Esophagus squamous epithelium (tissue), 4 donors: ENCODE data around the gene FOXP1.

Experiments
- POLR2A ChIP-seq, 4 donors: fragments of 450-650 bp; IDR thresholded peaks; one replicate each; pipeline ENCODE4 v1.6.1; 2017; ENCODE audit warnings: antibody characterized with exemption in 4 of 4, mild to moderate bottlenecking in 4 of 4, moderate library complexity in 3 of 4
- TF ChIP-seq, protein P1 (sequence below), 6 experiments: fragments of 450-650 bp in 4 of 6; fragments of 200-600 bp in 2 of 6; sonication (generic) in 2 of 6; IDR thresholded peaks; one replicate each; pipeline ENCODE4 v1.5.1; 2016 to 2019; ENCODE audit warnings: antibody characterized with exemption in 6 of 6, mild to moderate bottlenecking in 4 of 6, moderate library complexity in 4 of 6

DNA sequence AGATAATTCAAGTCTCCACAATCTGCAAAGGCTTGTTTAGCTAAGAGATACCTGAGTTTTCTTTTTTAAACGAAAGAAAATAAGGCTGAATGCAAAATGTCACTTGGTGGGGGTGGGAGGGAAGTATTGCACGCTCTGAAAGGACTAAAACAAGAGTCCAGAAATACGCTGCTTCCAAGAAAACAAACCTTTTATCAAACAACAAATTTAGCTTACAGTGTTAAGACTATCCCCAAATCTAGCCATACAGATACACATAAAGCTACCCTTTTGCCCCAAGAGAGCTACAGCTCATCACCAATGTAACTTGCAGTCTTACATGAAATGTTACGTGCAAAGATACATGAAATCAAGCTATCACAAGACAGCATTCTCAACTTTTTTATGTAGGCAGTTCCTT is 522.5 kb downstream of the FOXP1 start:
- TF ChIP-seq, protein P1, sequence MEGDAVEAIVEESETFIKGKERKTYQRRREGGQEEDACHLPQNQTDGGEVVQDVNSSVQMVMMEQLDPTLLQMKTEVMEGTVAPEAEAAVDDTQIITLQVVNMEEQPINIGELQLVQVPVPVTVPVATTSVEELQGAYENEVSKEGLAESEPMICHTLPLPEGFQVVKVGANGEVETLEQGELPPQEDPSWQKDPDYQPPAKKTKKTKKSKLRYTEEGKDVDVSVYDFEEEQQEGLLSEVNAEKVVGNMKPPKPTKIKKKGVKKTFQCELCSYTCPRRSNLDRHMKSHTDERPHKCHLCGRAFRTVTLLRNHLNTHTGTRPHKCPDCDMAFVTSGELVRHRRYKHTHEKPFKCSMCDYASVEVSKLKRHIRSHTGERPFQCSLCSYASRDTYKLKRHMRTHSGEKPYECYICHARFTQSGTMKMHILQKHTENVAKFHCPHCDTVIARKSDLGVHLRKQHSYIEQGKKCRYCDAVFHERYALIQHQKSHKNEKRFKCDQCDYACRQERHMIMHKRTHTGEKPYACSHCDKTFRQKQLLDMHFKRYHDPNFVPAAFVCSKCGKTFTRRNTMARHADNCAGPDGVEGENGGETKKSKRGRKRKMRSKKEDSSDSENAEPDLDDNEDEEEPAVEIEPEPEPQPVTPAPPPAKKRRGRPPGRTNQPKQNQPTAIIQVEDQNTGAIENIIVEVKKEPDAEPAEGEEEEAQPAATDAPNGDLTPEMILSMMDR (IDR thresholded peaks at IDR 0.05): no peak
- TF ChIP-seq POLR2A (IDR thresholded peaks at IDR 0.05): no peak
